Myometrial cell (primary cell): ENCODE results near the gene SOWAHB. TPM values are rescaled to one million over a fixed set of nuclear protein-coding genes. Genes with fewer than 3 reads are reported as not detected.

Source experiments
- total RNA-seq: library from RNA; depleted of rRNA; stranded (reverse); fragments of >200 nt; gene quantifications from 2 replicates; pipeline ENCODE4 v1.2.3, GENCODE V29; 2015

SOWAHB gene, protein sequence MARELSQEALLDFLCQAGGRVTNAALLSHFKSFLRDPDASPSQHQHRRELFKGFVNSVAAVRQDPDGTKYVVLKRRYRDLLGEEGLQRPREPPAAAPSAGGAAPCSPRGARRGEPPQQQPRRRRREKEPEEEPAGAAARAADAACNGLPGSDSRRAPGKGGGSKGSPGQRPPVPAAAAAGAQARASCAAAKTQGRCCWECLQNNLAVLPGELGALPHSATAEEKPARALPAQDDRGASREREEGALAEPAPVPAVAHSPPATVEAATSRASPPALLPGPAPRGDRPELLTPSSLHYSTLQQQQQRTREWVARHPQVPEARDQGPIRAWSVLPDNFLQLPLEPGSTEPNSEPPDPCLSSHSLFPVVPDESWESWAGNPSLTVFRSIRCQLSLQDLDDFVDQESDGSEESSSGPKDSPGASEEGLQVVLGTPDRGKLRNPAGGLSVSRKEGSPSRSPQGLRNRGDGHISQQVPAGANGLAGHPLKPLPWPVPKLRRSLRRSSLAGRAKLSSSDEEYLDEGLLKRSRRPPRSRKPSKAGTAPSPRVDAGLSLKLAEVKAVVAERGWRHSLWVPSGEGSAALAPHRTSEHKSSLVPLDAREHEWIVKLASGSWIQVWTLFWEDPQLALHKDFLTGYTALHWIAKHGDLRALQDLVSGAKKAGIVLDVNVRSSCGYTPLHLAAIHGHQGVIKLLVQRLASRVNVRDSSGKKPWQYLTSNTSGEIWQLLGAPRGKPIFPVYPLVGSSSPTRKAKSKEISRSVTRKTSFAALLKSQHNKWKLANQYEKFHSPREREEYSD
- not detected in 2 replicates for total RNA-seq

DNA sequence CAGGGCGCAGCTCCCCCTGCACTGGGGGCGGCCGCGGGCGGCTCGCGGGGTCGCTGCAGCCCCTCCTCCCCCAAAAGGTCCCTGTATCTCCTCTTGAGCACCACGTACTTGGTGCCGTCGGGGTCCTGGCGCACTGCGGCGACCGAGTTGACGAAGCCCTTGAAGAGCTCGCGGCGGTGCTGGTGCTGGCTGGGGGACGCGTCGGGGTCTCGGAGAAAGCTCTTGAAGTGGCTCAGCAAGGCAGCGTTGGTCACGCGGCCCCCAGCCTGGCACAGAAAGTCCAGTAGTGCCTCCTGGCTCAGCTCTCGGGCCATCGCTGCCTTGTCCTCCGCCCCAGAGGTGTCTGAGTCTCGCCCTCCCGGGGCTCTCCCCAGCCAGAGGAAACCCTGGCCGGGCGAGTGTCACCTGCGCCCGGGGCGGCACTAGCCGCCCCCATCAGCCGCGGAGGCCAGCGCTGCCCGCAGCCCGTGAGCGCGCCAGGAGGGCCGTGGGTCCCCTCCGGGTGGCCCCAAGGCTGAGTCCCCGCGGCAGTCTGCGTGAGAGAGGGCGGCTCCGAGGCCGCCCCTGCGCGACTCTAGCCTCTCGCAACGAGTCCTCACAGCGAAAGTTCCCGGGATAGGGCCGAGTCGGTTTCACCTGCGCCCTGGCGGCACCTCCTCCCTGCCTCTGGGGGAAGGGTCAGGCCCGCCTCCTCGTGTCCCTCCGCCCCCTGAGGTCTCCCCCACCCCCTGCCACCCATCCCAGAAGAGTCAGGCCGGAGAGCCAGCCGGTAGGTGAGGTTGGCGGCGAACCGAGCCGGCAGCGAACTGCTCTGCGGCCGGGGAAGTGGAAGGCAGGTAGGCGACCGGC lies at the start of gene SOWAHB:
TSS of gene SOWAHB (minus strand) at position 609 of the 849 bp plus-strand sequence. CDS start at position 314, 295 bp downstream.

Other genes with a start within 250 kb of the SOWAHB start
- gene SEPTIN11, start 51.6 kb upstream of the SOWAHB start, total RNA-seq: 135 and 168 TPM in 2 replicates
- 143 and 190 TPM in 2 replicates for gene CCNI, start 177.8 kb upstream of the SOWAHB start, total RNA-seq